Thoracic aorta (tissue), 2 donors: Measurements from ENCODE around the gene AMIGO3. TPM values are rescaled to one million over a fixed set of nuclear protein-coding genes. Genes with fewer than 3 reads are reported as not detected.

Experiments used
- ATAC-seq: fragments of 150-250 bp; one replicate; pipeline ENCODE4 v1.8.0; 2017; ENCODE audit warnings: low read depth; ENCODE audit not compliant: insufficient number of reproducible peaks, low FRiP score
- DNase-seq: peaks from one replicate; pipeline ENCODE4 v3.0.0-alpha.2; 2020; ENCODE audit warnings: low spot score
- H3K27ac ChIP-seq, 2 donors: fragments of 200-600 bp; sonication (generic); 1 replicate in 1 of 2; 2 replicates in 1 of 2; pipeline ENCODE4 v1.5.1; 2016; ENCODE audit warnings: mild to moderate bottlenecking in 2 of 2, moderate library complexity in 2 of 2
- H3K27me3 ChIP-seq: fragments of 200-600 bp; sonication (generic); replicated peaks from 2 replicates; pipeline ENCODE4 v1.6.0; 2016; ENCODE audit warnings: mild to moderate bottlenecking; ENCODE audit not compliant: insufficient read depth
- H3K36me3 ChIP-seq: fragments of 200-600 bp; sonication (generic); one replicate; pipeline ENCODE4 v1.5.1; 2016
- H3K4me1 ChIP-seq, 2 donors: fragments of 200-600 bp; sonication (generic); 1 replicate in 1 of 2; 2 replicates in 1 of 2; pipeline versions ENCODE4 v1.5.1 to v1.6.0; 2016; ENCODE audit warnings: low read depth in 2 of 2, mild to moderate bottlenecking in 1 of 2; ENCODE audit not compliant: control insufficient read depth in 1 of 2
- H3K4me3 ChIP-seq: fragments of 200-600 bp; sonication (generic); 2 replicates; pipeline ENCODE4 v1.5.1; 2016; ENCODE audit warnings: mild to moderate bottlenecking
- H3K9me3 ChIP-seq: fragments of 200-600 bp; sonication (generic); 2 replicates; pipeline ENCODE4 v1.5.1; 2016
- CTCF ChIP-seq: fragments of 200-600 bp; sonication (generic); IDR thresholded peaks from one replicate; pipeline ENCODE4 v1.5.1; 2019; ENCODE audit warnings: antibody characterized with exemption
- total RNA-seq, 2 donors: library from RNA; depleted of rRNA; stranded (reverse); fragments of >200 nt; gene quantifications; one replicate each; pipeline versions ENCODE4 v1.1.0 to v1.2.3, GENCODE V29; 2016

Gene AMIGO3
- total RNA-seq, 2 donors from 2014 or later, result 3.0 to 5.8 TPM

DNA sequence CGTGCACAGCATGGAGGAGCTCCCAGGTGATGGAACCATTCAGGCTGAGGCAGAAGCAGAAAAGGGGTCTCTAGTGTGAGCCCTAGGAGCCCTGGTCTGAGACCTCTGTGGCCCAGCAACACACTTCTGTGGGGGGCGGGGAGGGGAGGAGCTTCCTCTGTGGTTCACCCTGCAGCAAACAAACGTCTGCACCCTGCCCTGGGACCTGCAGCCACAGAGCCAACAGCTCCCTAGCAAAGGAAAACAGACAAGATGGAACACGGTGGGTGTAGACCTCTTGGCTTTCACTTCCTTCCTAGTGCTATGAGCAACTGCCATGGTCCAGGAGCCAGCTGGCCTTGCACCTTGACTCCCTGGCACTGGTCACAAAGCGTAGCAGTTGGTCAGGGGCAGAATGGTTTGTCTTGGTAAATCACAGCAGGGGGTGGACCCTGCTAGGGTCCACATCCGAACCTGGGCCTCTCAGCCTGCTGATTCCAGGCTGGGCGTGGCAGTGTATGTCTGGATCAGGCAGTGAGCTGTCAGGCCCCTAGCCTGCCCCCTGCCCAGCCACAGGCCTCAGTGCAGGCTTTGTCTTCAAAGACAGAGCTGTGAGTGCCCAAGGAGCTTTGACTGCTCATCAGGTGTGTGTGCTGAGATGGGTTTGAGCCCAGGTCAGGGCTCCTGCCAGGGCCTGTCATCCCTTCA is 6.7 kb downstream of the AMIGO3 start:
- no peak for TF ChIP-seq CTCF
- Histone ChIP-seq H3K27ac (no peak overlapping the region), H3K4me3 (no peak overlapping the region), H3K27me3 (no peaks in the 10 kb centered on the region), H3K4me1 (no peaks in the 10 kb centered on the region), H3K36me3 (peaks cover 30% of the 10 kb centered on the region), H3K9me3 (no peaks in the 10 kb centered on the region)
- ATAC-seq (no peak), DNase-seq (no peak)

- Histone ChIP-seq H3K27me3 (no peaks in the 10 kb centered on the region), H3K27ac (no peak overlapping the region)
- no peak for TF ChIP-seq CTCF
These were observed 7.3 kb downstream of the AMIGO3 start for GRCh38 chr3:49712166-49712565.

GRCh38 chr3:49711489-49711888 is 8.0 kb downstream of the AMIGO3 start:
- no peak for ATAC-seq

More at GRCh38 chr3:49712166-49712565, 7.3 kb downstream of the AMIGO3 start:
- Histone ChIP-seq H3K4me3 (no peak overlapping the region), H3K9me3 (no peaks in the 10 kb centered on the region), H3K36me3 (peaks cover 30% of the 10 kb centered on the region), H3K4me1 (no peaks in the 10 kb centered on the region)
- DNase-seq, result no peak
- no peak for ATAC-seq

DNA sequence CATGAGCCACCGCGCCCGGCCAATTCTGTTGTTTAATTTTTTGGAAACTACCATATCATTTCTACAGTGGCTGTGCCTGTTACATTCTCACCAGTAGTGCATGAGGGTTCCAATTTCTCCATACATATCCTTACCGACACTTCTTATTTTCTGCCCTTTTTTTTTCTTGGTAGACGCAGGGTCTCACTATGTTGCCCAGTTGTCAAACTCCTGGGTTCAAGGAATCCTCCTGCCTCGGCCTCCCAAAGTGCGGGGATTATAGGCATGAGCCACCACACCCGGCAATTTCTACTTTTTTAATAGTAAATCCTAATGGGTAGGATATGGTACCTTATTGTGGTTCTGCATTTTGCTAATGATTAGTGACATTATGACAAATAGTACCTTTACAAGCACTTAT is 9.6 kb downstream of the AMIGO3 start:
- no peak for DNase-seq
- H3K36me3 ChIP-seq, result peaks cover 25% of the 10 kb centered on the region

More at GRCh38 chr3:49711489-49711888, 8.0 kb downstream of the AMIGO3 start:
- Histone ChIP-seq H3K27me3 (no peaks in the 10 kb centered on the region), H3K4me1 (no peaks in the 10 kb centered on the region), H3K36me3 (peaks cover 28% of the 10 kb centered on the region), H3K4me3 (no peak overlapping the region), H3K9me3 (no peaks in the 10 kb centered on the region), H3K27ac (no peak overlapping the region)
- TF ChIP-seq CTCF, result no peak
- DNase-seq, result no peak

GRCh38 chr3:49707113-49707480 is 12.4 kb downstream of the AMIGO3 start:
- no peaks in the 10 kb centered on the region for H3K4me1 ChIP-seq
- TF ChIP-seq CTCF, result no peak
- H3K9me3 ChIP-seq, result no peaks in the 10 kb centered on the region
- no peaks in the 10 kb centered on the region for H3K27me3 ChIP-seq
- H3K27ac ChIP-seq, result no peak overlapping the region
- ATAC-seq (no peak), DNase-seq (no peak)
- H3K36me3 ChIP-seq, result peaks cover 32% of the 10 kb centered on the region
- H3K4me3 ChIP-seq, result no peak overlapping the region

More for the DNA sequence above, 9.6 kb downstream of the AMIGO3 start:
- H3K4me1 ChIP-seq, result no peaks in the 10 kb centered on the region
- H3K9me3 ChIP-seq, result no peaks in the 10 kb centered on the region
- no peak overlapping the region for H3K27ac ChIP-seq
- H3K4me3 ChIP-seq, result no peak overlapping the region
- no peak for ATAC-seq
- TF ChIP-seq CTCF, result no peak
- H3K27me3 ChIP-seq, result no peaks in the 10 kb centered on the region
